ENCODE measurements around the gene KCNS1. TPM values are rescaled to one million over a fixed set of nuclear protein-coding genes. Genes with fewer than 3 reads are reported as not detected.

KCNS1 gene
- total and polyA plus RNA-seq, 2 donors from 2014 or later: 0.19 to 2.9 TPM

GRCh38 chr20:45124365-45124764 lies 23.4 kb upstream of the KCNS1 start, which contains the start of gene WFDC12:
Gene WFDC12, minus strand, starts transcription at chr20:45124465. Its CDS starts 18 bp downstream, at chr20:45124447.
- FAIRE-seq: no peak
- Histone ChIP-seq H3K4me1 (ENCODE audit: control insufficient read depth in 2 of 3, insufficient read depth in 2 of 3, low read depth in 1 of 3, low read length in 3 of 3) (peaks cover 0 to 2% (median 0%) of the 10 kb centered on the region in 3 donors), H3K9me3 (ENCODE audit: control insufficient read depth in 2 of 3, insufficient read depth in 1 of 3, low read length in 3 of 3) (no peaks in the 10 kb centered on the region), H3K4me3 (ENCODE audit: low read length in 3 of 3) (no peak within 1 kb of the TSS), H3K9ac (ENCODE audit: low read length in 3 of 3) (no peak within 1 kb of the TSS), H3K27me3 (ENCODE audit: control insufficient read depth, insufficient read depth, low read length) (no peaks in the 10 kb centered on the region), H3K27ac (ENCODE audit: low read depth in 2 of 2, low read length in 2 of 2) (no peak within 1 kb of the TSS), H3K36me3 (ENCODE audit: control insufficient read depth in 2 of 3, insufficient read depth in 3 of 3, low read length in 3 of 3) (no peaks in the 10 kb centered on the region)
- no peak for TF ChIP-seq CTCF (IDR thresholded peaks at IDR 0.05; ENCODE audit: borderline replicate concordance, extremely low read depth, insufficient read depth)
- intact Hi-C loops (cut with DNase I): no loop called here
- no peak for DNase-seq

GRCh38 chr20:45121388-45121787 lies 20.5 kb upstream of the KCNS1 start:
- no peak overlapping the region for H3K27ac ChIP-seq (ENCODE audit: low read depth in 2 of 2, low read length in 2 of 2)
- intact Hi-C loops (cut with DNase I): no loop called here
- DNase-seq: no peak
- H3K4me1 ChIP-seq (ENCODE audit: control insufficient read depth in 2 of 3, insufficient read depth in 2 of 3, low read depth in 1 of 3, low read length in 3 of 3): no peaks in the 10 kb centered on the region
- no peak overlapping the region for H3K9ac ChIP-seq (ENCODE audit: low read length in 3 of 3)
- no peak for FAIRE-seq
- H3K9me3 ChIP-seq (ENCODE audit: control insufficient read depth in 2 of 3, insufficient read depth in 1 of 3, low read length in 3 of 3): no peaks in the 10 kb centered on the region
- no peaks in the 10 kb centered on the region for H3K27me3 ChIP-seq (ENCODE audit: control insufficient read depth, insufficient read depth, low read length)
- no peak for TF ChIP-seq CTCF (IDR thresholded peaks at IDR 0.05; ENCODE audit: borderline replicate concordance, extremely low read depth, insufficient read depth)
- no peaks in the 10 kb centered on the region for H3K36me3 ChIP-seq (ENCODE audit: control insufficient read depth in 2 of 3, insufficient read depth in 3 of 3, low read length in 3 of 3)
- no peak overlapping the region for H3K4me3 ChIP-seq (ENCODE audit: low read length in 3 of 3)

GRCh38 chr20:45119556-45120266 lies 18.8 kb upstream of the KCNS1 start:
- FAIRE-seq: no peak
- intact Hi-C loops (cut with DNase I): no loop called here
- H3K4me3 ChIP-seq (ENCODE audit: low read length in 3 of 3): no peak overlapping the region

More at GRCh38 chr20:45119556-45120266, 18.8 kb upstream of the KCNS1 start:
- no peaks in the 10 kb centered on the region for H3K4me1 ChIP-seq (ENCODE audit: control insufficient read depth in 2 of 3, insufficient read depth in 2 of 3, low read depth in 1 of 3, low read length in 3 of 3)
- no peak for DNase-seq
- no peak overlapping the region for H3K9ac ChIP-seq (ENCODE audit: low read length in 3 of 3)
- TF ChIP-seq CTCF (IDR thresholded peaks at IDR 0.05; ENCODE audit: borderline replicate concordance, extremely low read depth, insufficient read depth): no peak
- no peaks in the 10 kb centered on the region for H3K27me3 ChIP-seq (ENCODE audit: control insufficient read depth, insufficient read depth, low read length)
- no peaks in the 10 kb centered on the region for H3K9me3 ChIP-seq (ENCODE audit: control insufficient read depth in 2 of 3, insufficient read depth in 1 of 3, low read length in 3 of 3)
- H3K27ac ChIP-seq (ENCODE audit: low read depth in 2 of 2, low read length in 2 of 2): no peak overlapping the region
- H3K36me3 ChIP-seq (ENCODE audit: control insufficient read depth in 2 of 3, insufficient read depth in 3 of 3, low read length in 3 of 3): no peaks in the 10 kb centered on the region
